SK-N-SH treated with all-trans-retinoic acid at 6 μM for 48 hours (cell line): ENCODE measurements around the gene TSHZ3.

Experiments used
- ARNTL ChIP-seq: fragments of 450-650 bp; formaldehyde crosslinking; IDR thresholded peaks from 2 replicates; pipeline ENCODE4 v1.5.0; 2020; ENCODE audit warnings: low read depth, mild to moderate bottlenecking, moderate library complexity, borderline replicate concordance
- ZFP3 ChIP-seq: fragments of 250-450 bp; sonication (Bioruptor Pico); IDR thresholded peaks from 2 replicates; pipeline ENCODE4 v1.5.0; 2020; ENCODE audit warnings: mild to moderate bottlenecking, moderate library complexity
- ZFP30 ChIP-seq: fragments of 450-650 bp; formaldehyde crosslinking; IDR thresholded peaks from 2 replicates; pipeline ENCODE4 v1.5.0; 2022; ENCODE audit warnings: mild to moderate bottlenecking, moderate library complexity
- ZNF70 ChIP-seq: fragments of 450-650 bp; formaldehyde crosslinking; IDR thresholded peaks from 2 replicates; pipeline ENCODE4 v1.5.0; 2020; ENCODE audit warnings: mild to moderate bottlenecking, moderate library complexity
- TF ChIP-seq, protein P1 (sequence below): fragments of 250-450 bp; sonication (Bioruptor Pico); IDR thresholded peaks from 2 replicates; pipeline ENCODE4 v1.8.0; 2020; ENCODE audit warnings: mild to moderate bottlenecking, moderate library complexity, borderline replicate concordance
- TF ChIP-seq, protein P2 (sequence below): fragments of 250-450 bp; sonication (Bioruptor Pico); IDR thresholded peaks from 2 replicates; pipeline ENCODE4 v1.5.1; 2020; ENCODE audit warnings: low read depth, mild to moderate bottlenecking, moderate library complexity

DNA sequence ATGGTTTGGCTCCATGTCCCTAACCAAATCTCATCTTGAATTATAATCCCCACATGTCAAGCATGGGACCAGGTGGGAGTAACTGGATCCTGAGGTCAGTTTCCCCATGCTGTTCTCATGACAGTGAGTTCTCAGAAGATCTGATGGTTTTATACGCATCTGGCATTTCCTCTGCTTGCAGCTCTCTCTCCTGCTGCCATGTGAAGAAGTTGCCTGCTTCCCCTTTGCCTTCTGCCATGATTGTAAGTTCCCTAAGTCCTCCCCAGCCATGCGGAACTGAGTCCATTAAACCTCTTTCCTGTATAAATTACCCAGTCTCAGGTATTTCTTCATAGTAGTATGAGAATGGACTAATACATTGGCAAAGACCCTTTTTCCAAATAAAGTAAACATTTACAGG lies 96.8 kb downstream of the TSHZ3 start:
- TF ChIP-seq ZFP3 (CRISPR knock-in tag) (no peak), ZNF70 (CRISPR knock-in tag) (no peak), ARNTL (no peak), ZFP30 (CRISPR knock-in tag) (no peak)
- TF ChIP-seq, protein P1, sequence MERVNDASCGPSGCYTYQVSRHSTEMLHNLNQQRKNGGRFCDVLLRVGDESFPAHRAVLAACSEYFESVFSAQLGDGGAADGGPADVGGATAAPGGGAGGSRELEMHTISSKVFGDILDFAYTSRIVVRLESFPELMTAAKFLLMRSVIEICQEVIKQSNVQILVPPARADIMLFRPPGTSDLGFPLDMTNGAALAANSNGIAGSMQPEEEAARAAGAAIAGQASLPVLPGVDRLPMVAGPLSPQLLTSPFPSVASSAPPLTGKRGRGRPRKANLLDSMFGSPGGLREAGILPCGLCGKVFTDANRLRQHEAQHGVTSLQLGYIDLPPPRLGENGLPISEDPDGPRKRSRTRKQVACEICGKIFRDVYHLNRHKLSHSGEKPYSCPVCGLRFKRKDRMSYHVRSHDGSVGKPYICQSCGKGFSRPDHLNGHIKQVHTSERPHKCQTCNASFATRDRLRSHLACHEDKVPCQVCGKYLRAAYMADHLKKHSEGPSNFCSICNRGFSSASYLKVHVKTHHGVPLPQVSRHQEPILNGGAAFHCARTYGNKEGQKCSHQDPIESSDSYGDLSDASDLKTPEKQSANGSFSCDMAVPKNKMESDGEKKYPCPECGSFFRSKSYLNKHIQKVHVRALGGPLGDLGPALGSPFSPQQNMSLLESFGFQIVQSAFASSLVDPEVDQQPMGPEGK (CRISPR knock-in tag), result no peak
- TF ChIP-seq, protein P2, sequence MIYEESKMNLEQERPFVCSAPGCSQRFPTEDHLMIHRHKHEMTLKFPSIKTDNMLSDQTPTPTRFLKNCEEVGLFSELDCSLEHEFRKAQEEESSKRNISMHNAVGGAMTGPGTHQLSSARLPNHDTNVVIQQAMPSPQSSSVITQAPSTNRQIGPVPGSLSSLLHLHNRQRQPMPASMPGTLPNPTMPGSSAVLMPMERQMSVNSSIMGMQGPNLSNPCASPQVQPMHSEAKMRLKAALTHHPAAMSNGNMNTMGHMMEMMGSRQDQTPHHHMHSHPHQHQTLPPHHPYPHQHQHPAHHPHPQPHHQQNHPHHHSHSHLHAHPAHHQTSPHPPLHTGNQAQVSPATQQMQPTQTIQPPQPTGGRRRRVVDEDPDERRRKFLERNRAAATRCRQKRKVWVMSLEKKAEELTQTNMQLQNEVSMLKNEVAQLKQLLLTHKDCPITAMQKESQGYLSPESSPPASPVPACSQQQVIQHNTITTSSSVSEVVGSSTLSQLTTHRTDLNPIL, result no peak
